ENCODE data around the gene GTF2H1. TPM values are rescaled to one million over a fixed set of nuclear protein-coding genes. Genes with fewer than 3 reads are reported as not detected.

Gene GTF2H1
- total RNA-seq, 4 donors from 2014 or later: 33.5 to 77.4 (median 54.8) TPM

- H3K36me3 ChIP-seq: peaks cover 7 to 82% (median 13%) of the 10 kb centered on the region in 3 donors
- WGBS, 2 donors: 78 to 87% methylated on average over 5 of the region's 5 CpGs
Measured at GRCh38 chr11:18347471-18348125, 25.2 kb downstream of the GTF2H1 start.

GRCh38 chr11:18352581-18352980 is 30.2 kb downstream of the GTF2H1 start:
- intact Hi-C loops (cut with DNase I): no loop called here
- Histone ChIP-seq H3K27ac (no peak overlapping the region), H3K36me3 (peaks cover 4 to 82% (median 8%) of the 10 kb centered on the region in 3 donors), H3K4me3 (no peak overlapping the region), H3K27me3 (no peaks in the 10 kb centered on the region), H3K9me3 (no peaks in the 10 kb centered on the region), H3K4me1 (no peaks in the 10 kb centered on the region)
- no peak for DNase-seq
- TF ChIP-seq CTCF (IDR thresholded peaks at IDR 0.05): no peak
- TF ChIP-seq POLR2A (IDR thresholded peaks at IDR 0.05): no peak
- WGBS, 2 donors: 75 to 76% methylated on average over 3 of the region's 3 CpGs

More at GRCh38 chr11:18347471-18348125, 25.2 kb downstream of the GTF2H1 start:
- TF ChIP-seq POLR2A (IDR thresholded peaks at IDR 0.05) (no peak), CTCF (IDR thresholded peaks at IDR 0.05) (no peak)
- Histone ChIP-seq H3K27ac (no peak overlapping the region), H3K4me3 (no peak overlapping the region), H3K9me3 (no peaks in the 10 kb centered on the region), H3K4me1 (no peaks in the 10 kb centered on the region), H3K27me3 (no peaks in the 10 kb centered on the region)
- intact Hi-C loops (cut with DNase I): no loop called here
- no peak for DNase-seq

- TF ChIP-seq CTCF (IDR thresholded peaks at IDR 0.05) (no peak), POLR2A (IDR thresholded peaks at IDR 0.05) (no peak)
- intact Hi-C loops (cut with DNase I): no loop called here
- no peaks in the 10 kb centered on the region for H3K4me1 ChIP-seq
Measured at GRCh38 chr11:18358646-18359045, 36.3 kb downstream of the GTF2H1 start.

GRCh38 chr11:18361154-18361553 is 38.8 kb downstream of the GTF2H1 start:
- TF ChIP-seq POLR2A (IDR thresholded peaks at IDR 0.05) (no peak), CTCF (IDR thresholded peaks at IDR 0.05) (no peak)
- Histone ChIP-seq H3K27me3 (no peaks in the 10 kb centered on the region), H3K4me1 (no peaks in the 10 kb centered on the region), H3K4me3 (no peak overlapping the region), H3K27ac (no peak overlapping the region), H3K36me3 (peaks cover 0 to 100% (median 44%) of the 10 kb centered on the region in 3 donors), H3K9me3 (no peaks in the 10 kb centered on the region)
- 83 to 84% methylated on average over 5 of the region's 5 CpGs for WGBS, 2 donors
- no peak for DNase-seq
- intact Hi-C loops (cut with DNase I): no loop called here

More at GRCh38 chr11:18358646-18359045, 36.3 kb downstream of the GTF2H1 start:
- Histone ChIP-seq H3K36me3 (peaks cover 0 to 100% (median 37%) of the 10 kb centered on the region in 3 donors), H3K27ac (no peak overlapping the region), H3K9me3 (no peaks in the 10 kb centered on the region), H3K27me3 (no peaks in the 10 kb centered on the region), H3K4me3 (no peak overlapping the region)
- WGBS, 2 donors: 83 to 84% methylated on average over 4 of the region's 4 CpGs
- no peak for DNase-seq

- Histone ChIP-seq H3K27ac (no peak overlapping the region), H3K9me3 (no peaks in the 10 kb centered on the region), H3K36me3 (peaks cover 0 to 88% (median 43%) of the 10 kb centered on the region in 3 donors), H3K4me1 (no peaks in the 10 kb centered on the region), H3K27me3 (no peaks in the 10 kb centered on the region), H3K4me3 (no peak overlapping the region)
- no peak for DNase-seq
- 82 to 90% methylated on average over 4 of the region's 4 CpGs for WGBS, 2 donors
- intact Hi-C loops (cut with DNase I): no loop called here
- TF ChIP-seq POLR2A (IDR thresholded peaks at IDR 0.05) (no peak), CTCF (IDR thresholded peaks at IDR 0.05) (no peak)
Measured at GRCh38 chr11:18364495-18365073, 42.2 kb downstream of the GTF2H1 start.

Data from esophagus squamous epithelium (tissue), 5 donors.